Esophagus muscularis mucosa (tissue), 4 donors: ENCODE data around the gene GRIA4. TPM values are rescaled to one million over a fixed set of nuclear protein-coding genes. Genes with fewer than 3 reads are reported as not detected.

ENCODE experiments used
- DNase-seq: peaks from one replicate; pipeline ENCODE4 v3.0.0-alpha.2; 2017; ENCODE audit errors: extremely low spot score
- H3K27ac ChIP-seq, 4 donors: fragments of 200-600 bp; sonication (generic); replicated peaks in 1 of 4; 1 replicate in 3 of 4; 2 replicates in 1 of 4; pipeline ENCODE4 v1.5.1; 2016 to 2019; ENCODE audit warnings: mild to moderate bottlenecking in 1 of 4
- H3K27me3 ChIP-seq, 4 donors: fragments of 200-600 bp; sonication (generic); one replicate each; pipeline versions ENCODE4 v1.5.1 to v1.6.0; 2016 to 2019
- H3K36me3 ChIP-seq, 4 donors: fragments of 200-600 bp; sonication (generic); one replicate each; pipeline ENCODE4 v1.5.1; 2016 to 2019
- H3K4me1 ChIP-seq, 4 donors: fragments of 200-600 bp; sonication (generic); one replicate each; pipeline ENCODE4 v1.5.1; 2016 to 2019
- H3K4me3 ChIP-seq, 4 donors: fragments of 200-600 bp; sonication (generic); 1 replicate in 2 of 4; 2 replicates in 2 of 4; pipeline ENCODE4 v1.5.1; 2016 to 2019; ENCODE audit warnings: mild to moderate bottlenecking in 4 of 4, moderate library complexity in 1 of 4
- H3K9me3 ChIP-seq, 4 donors: fragments of 200-600 bp; sonication (generic); 1 replicate in 3 of 4; 2 replicates in 1 of 4; pipeline ENCODE4 v1.5.1; 2016 to 2019
- CTCF ChIP-seq, 3 experiments: fragments of 200-600 bp in 2 of 3; fragments of 450-650 bp in 1 of 3; sonication (generic) in 2 of 3; IDR thresholded peaks; one replicate each; pipeline ENCODE4 v1.5.1; 2017 to 2019; ENCODE audit warnings: antibody characterized with exemption in 3 of 3, mild to moderate bottlenecking in 2 of 3, moderate library complexity in 1 of 3
- EP300 ChIP-seq: sonication (generic); formaldehyde crosslinking; IDR thresholded peaks from one replicate; pipeline ENCODE4 v1.6.1; 2017; ENCODE audit warnings: antibody characterized with exemption
- POLR2A ChIP-seq: fragments of 450-650 bp; IDR thresholded peaks from one replicate; pipeline ENCODE4 v1.6.1; 2017; ENCODE audit warnings: antibody characterized with exemption, moderate library complexity, mild to moderate bottlenecking, low read depth
- POLR2AphosphoS5 ChIP-seq, 2 donors: sonication (generic); formaldehyde crosslinking; IDR thresholded peaks; one replicate each; pipeline ENCODE4 v1.6.1; 2017; ENCODE audit warnings: antibody characterized with exemption in 2 of 2
- WGBS: methylation state at CpG from one replicate; pipeline ENCODE4 v1.1.5; 2018; 5-methylcytosine and 5-hydroxymethylcytosine counted together
- intact Hi-C: fragments of 100-400 bp; cut with DNase I; formaldehyde crosslinking; loops from one replicate; pipeline ENCODE4 v1.15.1; 2023
- total RNA-seq, 4 donors: library from RNA; depleted of rRNA; stranded (reverse); fragments of >200 nt; gene quantifications; one replicate each; pipeline versions ENCODE4 v1.1.0 to v1.2.1, GENCODE V29; 2016

GRIA4 gene
- total RNA-seq, 4 donors from 2014 or later: 0.33 TPM; not detected in 3

- peaks cover 0 to 7% (median 0%) of the 10 kb centered on the region in 4 donors for H3K4me1 ChIP-seq
- no peak for DNase-seq
Measured at GRCh38 chr11:105823495-105824033, 213.7 kb downstream of the GRIA4 start.

GRCh38 chr11:105824457-105825013, 214.7 kb downstream of the GRIA4 start:
- Histone ChIP-seq H3K36me3 (no peaks in the 10 kb centered on the region), H3K9me3 (no peaks in the 10 kb centered on the region), H3K27me3 (no peaks in the 10 kb centered on the region), H3K4me3 (no peak overlapping the region), H3K4me1 (peaks cover 0 to 7% (median 0%) of the 10 kb centered on the region in 4 donors), H3K27ac (no peak overlapping the region)
- TF ChIP-seq CTCF (IDR thresholded peaks at IDR 0.05) (no peak), POLR2AphosphoS5 (IDR thresholded peaks at IDR 0.05) (no peak), EP300 (no peak), POLR2A (no peak)
- intact Hi-C loops: no loop called here
- WGBS: 88% methylated on average over 10 of the region's 10 CpGs
- DNase-seq: no peak

More at GRCh38 chr11:105823495-105824033, 213.7 kb downstream of the GRIA4 start:
- Histone ChIP-seq H3K27me3 (no peaks in the 10 kb centered on the region), H3K36me3 (no peaks in the 10 kb centered on the region), H3K4me3 (no peak overlapping the region), H3K27ac (no peak overlapping the region), H3K9me3 (no peaks in the 10 kb centered on the region)
- TF ChIP-seq POLR2AphosphoS5 (IDR thresholded peaks at IDR 0.05) (no peak), EP300 (no peak), CTCF (IDR thresholded peaks at IDR 0.05) (no peak), POLR2A (no peak)
- WGBS: 87% methylated on average over 2 of the region's 2 CpGs
- intact Hi-C loops: no loop called here

- H3K27me3 ChIP-seq: no peaks in the 10 kb centered on the region
- intact Hi-C loops: no loop called here
- DNase-seq: no peak
- TF ChIP-seq POLR2A (no peak), CTCF (IDR thresholded peaks at IDR 0.05) (no peak), EP300 (no peak), POLR2AphosphoS5 (IDR thresholded peaks at IDR 0.05) (no peak)
- no peak overlapping the region for H3K4me3 ChIP-seq
- 70% methylated on average over 1 of the region's 1 CpG for WGBS
- H3K4me1 ChIP-seq: peaks cover 0 to 7% (median 0%) of the 10 kb centered on the region in 4 donors
- H3K27ac ChIP-seq: no peak overlapping the region
- no peaks in the 10 kb centered on the region for H3K9me3 ChIP-seq
- no peaks in the 10 kb centered on the region for H3K36me3 ChIP-seq
Measured at GRCh38 chr11:105825141-105825540, 215.3 kb downstream of the GRIA4 start.

- TF ChIP-seq POLR2AphosphoS5 (IDR thresholded peaks at IDR 0.05): no peak
- TF ChIP-seq EP300: no peak
- no peak for TF ChIP-seq POLR2A
- TF ChIP-seq CTCF (IDR thresholded peaks at IDR 0.05): no peak
- WGBS: 0% methylated on average over 1 of the region's 1 CpG
- Histone ChIP-seq H3K36me3 (no peaks in the 10 kb centered on the region), H3K9me3 (no peaks in the 10 kb centered on the region), H3K4me1 (no peaks in the 10 kb centered on the region), H3K4me3 (no peak overlapping the region), H3K27ac (no peak overlapping the region), H3K27me3 (no peaks in the 10 kb centered on the region)
- no peak for DNase-seq
- intact Hi-C loops: no loop called here
Measured at GRCh38 chr11:105827906-105828305, 218.0 kb downstream of the GRIA4 start.

GRCh38 chr11:105829084-105829483, 219.2 kb downstream of the GRIA4 start:
- 83% methylated on average over 1 of the region's 1 CpG for WGBS
- TF ChIP-seq POLR2A (no peak), CTCF (IDR thresholded peaks at IDR 0.05) (no peak), EP300 (no peak), POLR2AphosphoS5 (IDR thresholded peaks at IDR 0.05) (no peak)
- H3K4me3 ChIP-seq: no peak overlapping the region
- H3K27ac ChIP-seq: no peak overlapping the region
- no peaks in the 10 kb centered on the region for H3K4me1 ChIP-seq
- H3K9me3 ChIP-seq: no peaks in the 10 kb centered on the region
- DNase-seq: no peak
- H3K36me3 ChIP-seq: no peaks in the 10 kb centered on the region
- intact Hi-C loops: no loop called here
- H3K27me3 ChIP-seq: no peaks in the 10 kb centered on the region
